ENCODE measurements around the gene ARHGEF25.
"Not testable (repeated sequence)": the region's sequence is repeated elsewhere in the genome, so short reads cannot be mapped to it uniquely, and the experiment has no call there.

Gene ARHGEF25

GRCh38 chr12:57638096-57638495 is 26.9 kb downstream of the ARHGEF25 start:
- no peak for DNase-seq (ENCODE audit: low read depth)

- DNase-seq (ENCODE audit: low read depth) = no peak
Measured at GRCh38 chr12:57640175-57641042, 29.2 kb downstream of the ARHGEF25 start.

- DNase-seq (ENCODE audit: low read depth) = no peak
Measured at GRCh38 chr12:57641699-57642442, 30.6 kb downstream of the ARHGEF25 start.

GRCh38 chr12:57645990-57646658 is 34.9 kb downstream of the ARHGEF25 start:
- not testable (repeated sequence) for DNase-seq (ENCODE audit: low read depth)

GRCh38 chr12:57646659-57647049 is 35.4 kb downstream of the ARHGEF25 start:
- not testable (repeated sequence) for DNase-seq (ENCODE audit: low read depth)

GRCh38 chr12:57654042-57654441 is 42.8 kb downstream of the ARHGEF25 start:
- no peak for DNase-seq (ENCODE audit: low read depth)

GRCh38 chr12:57655541-57656240 is 44.5 kb downstream of the ARHGEF25 start:
- DNase-seq (ENCODE audit: low read depth) = no peak

- not testable (repeated sequence) for DNase-seq (ENCODE audit: low read depth)
Measured at GRCh38 chr12:57656408-57656807, 45.2 kb downstream of the ARHGEF25 start.

GRCh38 chr12:57657744-57658143 is 46.5 kb downstream of the ARHGEF25 start:
- no peak for DNase-seq (ENCODE audit: low read depth)

- DNase-seq (ENCODE audit: low read depth) = no peak
Measured at GRCh38 chr12:57658890-57659289, 47.7 kb downstream of the ARHGEF25 start.

- DNase-seq (ENCODE audit: low read depth) = no peak
Measured at GRCh38 chr12:57661376-57661775, 50.1 kb downstream of the ARHGEF25 start.

GRCh38 chr12:57665066-57665820 is 54.0 kb downstream of the ARHGEF25 start:
- DNase-seq (ENCODE audit: low read depth) = not testable (repeated sequence)
